HG03025 (cell line): ENCODE data around the gene CACYBP.

ENCODE experiments used
- ATAC-seq: cut with Tn5 transposase; IDR thresholded peaks from one replicate; pipeline ENCODE4 v1.9.1; 2021; ENCODE audit warnings: mild to moderate bottlenecking, moderate library complexity; ENCODE audit not compliant: unreplicated experiment, low FRiP score

The CACYBP gene

DNA sequence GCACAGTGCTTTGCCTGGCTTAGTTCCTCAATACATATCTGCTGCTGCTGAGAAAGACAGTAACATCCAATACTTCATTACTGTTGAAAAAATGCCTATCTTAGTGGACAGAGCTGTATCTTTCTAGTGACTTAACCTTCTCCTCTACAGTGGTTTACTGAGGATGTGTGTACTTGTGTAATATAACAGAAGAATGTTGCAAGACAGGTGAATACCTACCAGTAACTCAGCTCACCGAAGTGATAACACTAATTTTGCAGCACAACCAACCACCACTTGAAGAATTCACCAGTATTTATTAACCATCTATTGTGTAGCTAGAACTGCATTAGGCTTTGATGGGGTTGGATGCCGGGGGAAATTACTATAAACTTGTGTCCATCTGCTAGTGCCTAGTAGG lies 51.2 kb downstream of the CACYBP start:
- ATAC-seq: no peak

DNA sequence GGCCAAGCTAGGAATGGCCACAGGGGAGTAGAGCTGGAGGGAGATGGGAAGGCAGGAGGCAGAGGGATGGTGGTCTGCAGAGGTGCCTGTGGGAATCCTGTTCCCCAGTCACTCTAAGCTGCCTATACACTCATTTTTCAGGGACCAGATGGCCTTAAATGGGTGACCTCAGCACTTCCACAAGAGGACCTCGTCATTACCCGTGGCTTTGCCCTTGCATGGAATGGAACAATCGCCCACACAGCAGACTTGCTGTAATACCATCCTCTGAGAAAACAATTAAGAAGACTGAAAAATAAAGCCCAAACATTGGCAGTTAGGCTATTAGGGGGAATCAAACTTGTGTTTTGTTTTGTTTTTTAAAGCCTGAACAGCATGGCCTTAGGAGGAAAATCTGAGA lies 55.0 kb downstream of the CACYBP start:
- no peak for ATAC-seq
